Fibroblast of the conjunctiva (primary cell): ENCODE measurements around the gene MAS1L.

ENCODE experiments used
- DNase-seq: peaks from one replicate; pipeline ENCODE4 v3.0.0-alpha.2; 2010; ENCODE audit warnings: low read depth

The MAS1L gene

DNA sequence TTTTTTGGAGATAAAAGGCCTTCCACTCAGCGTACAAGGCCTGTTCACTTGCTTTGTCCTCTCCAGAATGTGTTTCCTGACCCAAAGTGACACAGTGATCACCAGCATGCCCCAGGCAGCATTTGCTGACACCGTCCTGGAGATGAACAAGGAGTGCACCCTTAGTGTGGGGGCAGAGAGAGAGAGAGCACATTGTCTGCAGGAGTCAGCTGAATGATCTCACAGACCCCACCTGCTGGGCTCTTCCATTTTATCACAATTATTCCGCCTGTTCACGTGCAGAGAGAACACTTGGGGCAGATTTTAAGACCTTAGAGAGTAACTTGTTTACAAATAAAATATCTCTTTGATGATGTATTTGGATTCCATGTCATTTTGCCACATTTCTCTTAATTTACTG is 22.4 kb upstream of the MAS1L start:
- DNase-seq: no peak

GRCh38 chr6:29509711-29510110 is 22.0 kb upstream of the MAS1L start:
- no peak for DNase-seq

- DNase-seq: no peak
These were observed 21.5 kb upstream of the MAS1L start for GRCh38 chr6:29509239-29509638.

GRCh38 chr6:29507319-29507718 is 19.6 kb upstream of the MAS1L start:
- DNase-seq: no peak

- no peak for DNase-seq
These were observed 18.8 kb upstream of the MAS1L start for GRCh38 chr6:29506446-29507067.

DNA sequence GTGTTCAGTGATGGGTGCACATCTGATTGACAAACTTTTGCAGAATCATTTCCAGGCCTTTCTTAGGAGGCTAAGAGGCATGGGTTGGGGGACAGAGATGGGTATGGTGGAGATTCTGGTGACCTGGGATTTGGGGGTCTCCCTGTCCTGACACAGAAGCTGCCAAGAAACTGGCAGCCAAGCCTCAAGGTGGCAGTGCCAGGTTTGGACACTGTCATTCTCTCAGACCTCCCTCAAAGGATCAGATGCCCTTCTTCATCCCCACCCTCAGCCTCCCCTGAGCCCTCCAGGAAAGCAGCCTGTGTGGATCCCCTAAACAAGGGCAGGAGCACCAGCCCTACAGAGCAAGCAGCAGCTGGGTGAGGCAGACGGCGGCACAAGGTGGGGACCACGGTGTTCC is 18.1 kb upstream of the MAS1L start:
- DNase-seq: no peak

DNA sequence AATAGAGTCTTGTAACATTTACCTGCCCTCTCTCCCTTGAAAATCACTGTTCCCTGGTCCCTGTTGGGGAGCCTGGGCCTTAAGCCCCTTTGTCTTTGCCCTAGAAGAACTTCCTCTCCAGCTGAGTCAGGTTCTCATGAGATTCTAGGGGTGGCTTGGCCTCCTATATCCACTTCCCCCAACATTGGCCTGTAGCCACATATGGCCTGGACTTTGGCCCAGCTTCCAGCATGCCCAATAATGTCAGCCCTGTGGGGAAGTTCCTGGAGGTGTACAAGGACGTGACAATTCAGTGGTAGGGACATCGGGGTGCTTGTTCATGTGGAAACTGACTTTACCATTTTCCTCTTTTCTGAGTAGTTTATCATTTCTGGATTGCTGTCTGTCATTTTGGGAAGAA is 17.2 kb upstream of the MAS1L start:
- no peak for DNase-seq

GRCh38 chr6:29502597-29502996 is 14.8 kb upstream of the MAS1L start:
- DNase-seq: no peak

DNA sequence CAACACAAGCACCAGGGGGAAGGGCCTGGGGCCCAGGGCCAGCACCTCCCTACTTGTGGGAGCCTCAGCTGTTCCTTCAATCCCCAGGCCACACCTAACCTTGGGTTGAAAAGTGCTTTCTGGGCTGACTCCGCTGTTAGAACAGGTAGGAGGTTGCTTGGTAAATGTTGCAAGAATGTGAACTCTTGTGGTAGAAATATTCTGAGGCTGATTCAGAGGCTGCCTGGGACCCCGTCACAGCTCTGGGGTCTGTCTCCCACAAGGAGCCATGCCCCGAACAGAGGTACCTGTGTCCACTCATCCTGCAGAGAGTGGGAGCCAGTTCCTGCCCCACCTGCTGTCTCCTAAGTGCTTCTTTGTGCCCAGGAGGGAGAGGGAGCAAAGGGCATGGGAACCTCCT is 14.4 kb upstream of the MAS1L start:
- no peak for DNase-seq

GRCh38 chr6:29501106-29501505 is 13.3 kb upstream of the MAS1L start:
- DNase-seq: no peak

DNA sequence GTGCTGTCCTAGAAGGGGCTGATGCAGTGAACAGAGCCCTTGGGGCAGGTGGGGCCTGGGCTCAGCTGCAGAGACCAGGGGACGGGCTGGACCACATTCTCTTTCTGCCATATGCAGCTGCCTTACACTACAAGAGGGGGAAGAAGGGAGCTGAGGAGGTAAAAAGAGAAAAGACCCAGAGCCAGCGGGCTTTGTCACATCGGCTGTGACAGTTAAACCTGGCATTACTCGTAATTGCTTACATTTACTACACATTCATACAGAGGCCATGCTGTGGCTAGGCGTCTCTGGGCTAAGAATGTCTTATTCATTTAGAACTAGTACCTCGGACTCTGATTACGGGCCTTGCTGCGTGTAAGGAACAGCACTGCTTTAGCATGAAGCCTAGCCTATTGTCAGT is 12.8 kb upstream of the MAS1L start:
- DNase-seq: no peak

- no peak for DNase-seq
These were observed 11.9 kb upstream of the MAS1L start for GRCh38 chr6:29499704-29500103.

GRCh38 chr6:29496961-29497360 is 9.2 kb upstream of the MAS1L start:
- no peak for DNase-seq

- DNase-seq: no peak
These were observed 7.8 kb upstream of the MAS1L start for GRCh38 chr6:29495571-29495970.

DNA sequence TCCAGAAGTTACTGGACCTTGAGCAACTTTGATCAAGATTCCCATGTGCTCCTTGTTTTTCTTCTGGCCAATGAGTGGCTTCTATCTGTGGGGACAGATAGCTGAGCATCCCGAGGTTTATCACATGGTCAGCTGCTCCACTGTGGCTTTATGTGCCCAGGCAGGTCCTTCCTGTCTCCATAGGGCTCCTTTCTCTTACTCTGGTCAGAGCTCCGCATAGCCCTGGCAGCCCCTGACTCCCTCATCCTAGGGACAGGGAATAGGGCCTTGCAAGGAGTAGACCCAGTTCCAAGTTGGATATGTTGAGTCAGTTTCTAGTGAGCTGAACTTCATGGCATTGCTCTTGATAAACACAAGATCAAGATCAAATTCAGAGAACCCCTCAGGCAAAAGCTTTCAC is 6.4 kb upstream of the MAS1L start:
- DNase-seq: no peak

DNA sequence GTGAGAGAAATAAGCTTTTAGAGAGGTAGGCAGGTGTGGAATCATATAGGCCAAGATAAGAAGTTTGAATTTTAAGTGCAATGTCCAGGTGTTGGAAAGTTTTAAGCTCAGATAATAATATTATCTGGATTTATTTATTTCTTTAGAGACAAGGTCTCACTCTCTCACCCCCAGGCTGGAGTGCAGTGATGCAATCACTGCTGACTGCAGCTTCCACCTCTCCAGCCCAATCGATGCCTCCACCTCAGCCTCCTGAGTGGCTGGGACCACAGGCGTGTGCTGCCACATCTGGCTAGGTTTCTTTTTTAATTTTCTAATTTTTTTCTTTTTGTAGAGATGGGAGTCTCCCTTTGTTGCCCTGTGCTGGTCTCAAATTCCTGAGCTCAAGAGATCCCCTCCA is 5.5 kb upstream of the MAS1L start:
- DNase-seq: no peak

DNA sequence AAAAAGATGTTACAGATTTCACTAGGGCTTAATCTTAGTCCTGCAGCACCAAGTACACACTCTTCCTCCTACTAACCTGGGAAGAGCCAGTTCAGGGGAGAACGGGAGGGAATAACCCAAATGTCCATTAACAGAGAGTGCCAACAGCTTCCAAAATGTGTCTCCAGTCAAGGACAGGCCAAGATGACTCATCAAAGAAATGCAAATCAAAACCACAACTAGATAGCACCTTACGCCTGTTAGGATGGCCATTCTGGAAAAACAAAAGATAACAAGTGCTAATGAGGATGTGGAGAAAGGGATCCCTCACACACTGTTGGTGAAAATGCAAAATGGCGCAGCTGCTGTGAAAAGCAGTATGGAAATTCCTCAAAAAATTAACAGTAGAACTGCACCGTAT is 3.8 kb upstream of the MAS1L start:
- no peak for DNase-seq

DNA sequence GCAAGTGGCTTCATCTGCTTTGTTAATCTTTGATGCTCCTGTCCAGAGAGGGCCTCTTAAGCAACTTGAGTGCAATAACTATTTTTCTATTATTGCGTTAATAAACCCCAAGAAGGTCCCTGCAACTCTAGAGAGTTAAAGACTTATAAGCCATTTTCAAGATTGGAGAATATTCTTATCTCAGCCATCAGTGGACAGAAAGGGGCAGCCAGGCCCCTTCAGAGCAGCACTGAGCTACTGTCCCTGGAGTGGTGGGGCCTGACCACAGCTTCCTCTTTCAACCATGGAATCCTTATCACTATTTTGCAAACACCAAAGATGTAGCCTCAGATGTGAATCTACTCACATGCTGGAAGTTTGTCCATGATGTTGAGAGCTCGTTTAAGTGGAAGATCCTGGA is 2.8 kb upstream of the MAS1L start:
- DNase-seq: no peak

DNA sequence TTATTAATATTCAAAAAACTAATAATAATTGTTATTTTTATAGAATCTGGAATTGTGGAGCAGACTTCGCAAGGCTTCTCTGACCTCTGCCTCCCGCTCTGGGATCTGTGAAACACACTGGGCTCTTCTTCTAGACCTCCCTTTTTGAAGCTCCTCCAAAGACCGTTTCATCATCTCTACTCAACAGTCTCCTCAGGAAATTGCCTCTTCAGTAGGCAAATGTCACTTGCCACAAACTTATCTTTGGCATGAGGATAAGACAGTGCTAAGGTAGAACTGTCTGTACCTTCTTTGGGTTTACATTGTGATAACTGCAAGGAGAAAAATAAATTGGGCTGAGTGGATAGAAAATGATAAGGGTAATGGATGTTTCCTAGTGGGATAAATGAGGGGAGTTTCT is 2.3 kb upstream of the MAS1L start:
- DNase-seq: no peak

DNA sequence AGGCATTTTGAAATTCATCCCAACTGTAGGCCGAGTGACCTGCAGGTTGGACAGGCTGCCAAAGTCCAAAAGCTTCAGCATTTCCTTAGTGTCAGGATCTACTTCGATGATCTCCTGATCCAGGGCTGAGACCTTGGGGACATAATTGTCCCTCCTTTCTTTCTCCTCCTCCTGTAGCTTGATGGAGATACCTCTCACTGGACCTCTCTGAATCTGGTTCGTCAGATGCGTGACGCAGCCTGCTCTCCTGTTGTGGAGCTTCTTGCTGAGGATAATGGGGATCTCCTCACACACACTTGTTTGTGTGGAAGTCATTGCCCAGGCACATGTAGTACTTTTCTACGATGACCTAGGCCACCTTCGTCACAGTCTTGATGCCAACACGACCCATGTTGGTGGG is 1.5 kb upstream of the MAS1L start:
- DNase-seq: no peak

DNA sequence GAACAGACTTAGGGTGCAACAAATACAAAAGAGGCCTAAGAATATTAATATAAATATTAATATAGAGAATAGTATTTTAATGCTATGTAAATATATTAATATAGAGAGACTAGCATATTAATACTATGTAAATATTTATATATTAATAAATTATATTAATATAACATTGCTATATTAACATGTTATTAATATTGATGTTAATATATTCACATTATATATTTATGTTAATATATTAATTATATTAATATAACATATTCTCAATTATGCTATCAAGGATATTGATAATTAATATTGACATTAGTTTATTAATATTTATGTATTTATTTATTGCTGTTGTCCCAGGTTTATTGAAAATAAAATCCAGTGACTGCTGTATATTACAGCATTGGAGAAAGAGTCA is 1.1 kb upstream of the MAS1L start:
- DNase-seq: no peak

DNA sequence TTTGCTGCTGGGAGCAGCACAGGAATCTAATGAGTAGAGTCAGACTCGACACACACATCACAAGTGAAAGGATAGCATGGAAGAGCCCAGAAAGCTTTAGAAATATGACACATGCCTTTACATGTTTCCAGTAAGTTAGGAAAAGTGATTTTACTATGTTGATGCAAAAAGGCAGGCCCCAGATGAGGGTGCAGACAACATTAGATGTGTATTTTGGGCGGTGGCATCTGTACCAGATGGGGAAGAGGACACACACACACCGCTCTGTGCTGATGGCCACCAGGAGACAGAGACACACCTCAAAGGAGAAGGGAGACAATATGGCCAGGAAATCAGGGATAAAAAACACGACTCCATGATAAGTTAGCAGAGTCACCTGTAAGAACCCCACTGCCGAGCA is 625 bp downstream of the MAS1L start:
- no peak for DNase-seq

- DNase-seq: no peak
These were observed 1.2 kb downstream of the MAS1L start for GRCh38 chr6:29486577-29486976.

- no peak for DNase-seq
These were observed 4.0 kb downstream of the MAS1L start for GRCh38 chr6:29483735-29484134.

DNA sequence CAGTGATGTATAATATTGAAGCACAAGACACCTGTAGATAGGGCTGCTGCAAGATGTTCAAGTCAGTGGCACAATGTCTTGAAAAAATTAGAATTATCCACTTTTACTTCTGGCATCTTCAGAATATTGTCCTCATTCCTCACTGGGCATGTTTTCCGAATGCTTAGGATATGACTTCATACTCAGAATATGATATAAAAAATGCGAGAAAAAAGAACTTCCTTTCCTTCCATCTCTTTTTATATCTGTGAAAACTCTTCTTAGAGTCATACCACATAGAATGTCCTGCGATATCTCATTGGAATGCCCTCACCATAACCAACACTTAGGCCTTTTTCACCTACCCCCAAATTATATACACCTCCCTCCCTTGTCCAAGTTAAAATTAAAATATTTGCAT is 4.6 kb downstream of the MAS1L start:
- no peak for DNase-seq
